ENCODE data around the gene PPP2R2C. TPM values are rescaled to one million over a fixed set of nuclear protein-coding genes. Genes with fewer than 3 reads are reported as not detected.

Gene PPP2R2C
- total RNA-seq, 2 donors from 2014 or later = 0.05 to 0.35 TPM

GRCh38 chr4:6453688-6453990 is 18.8 kb downstream of the PPP2R2C start:
- intact Hi-C loops (cut with DNase I) = no loop called here
- Histone ChIP-seq H3K27ac (no peak overlapping the region), H3K36me3 (no peaks in the 10 kb centered on the region), H3K9ac (ENCODE audit: low read depth in 2 of 2, low read length in 2 of 2) (no peak overlapping the region), H3K27me3 (no peaks in the 10 kb centered on the region), H3K4me3 (no peak overlapping the region), H3K4me1 (no peaks in the 10 kb centered on the region), H3K9me3 (no peaks in the 10 kb centered on the region)
- DNase-seq = no peak
- TF ChIP-seq, protein P1, sequence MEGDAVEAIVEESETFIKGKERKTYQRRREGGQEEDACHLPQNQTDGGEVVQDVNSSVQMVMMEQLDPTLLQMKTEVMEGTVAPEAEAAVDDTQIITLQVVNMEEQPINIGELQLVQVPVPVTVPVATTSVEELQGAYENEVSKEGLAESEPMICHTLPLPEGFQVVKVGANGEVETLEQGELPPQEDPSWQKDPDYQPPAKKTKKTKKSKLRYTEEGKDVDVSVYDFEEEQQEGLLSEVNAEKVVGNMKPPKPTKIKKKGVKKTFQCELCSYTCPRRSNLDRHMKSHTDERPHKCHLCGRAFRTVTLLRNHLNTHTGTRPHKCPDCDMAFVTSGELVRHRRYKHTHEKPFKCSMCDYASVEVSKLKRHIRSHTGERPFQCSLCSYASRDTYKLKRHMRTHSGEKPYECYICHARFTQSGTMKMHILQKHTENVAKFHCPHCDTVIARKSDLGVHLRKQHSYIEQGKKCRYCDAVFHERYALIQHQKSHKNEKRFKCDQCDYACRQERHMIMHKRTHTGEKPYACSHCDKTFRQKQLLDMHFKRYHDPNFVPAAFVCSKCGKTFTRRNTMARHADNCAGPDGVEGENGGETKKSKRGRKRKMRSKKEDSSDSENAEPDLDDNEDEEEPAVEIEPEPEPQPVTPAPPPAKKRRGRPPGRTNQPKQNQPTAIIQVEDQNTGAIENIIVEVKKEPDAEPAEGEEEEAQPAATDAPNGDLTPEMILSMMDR (IDR thresholded peaks at IDR 0.05) = no peak

DNA sequence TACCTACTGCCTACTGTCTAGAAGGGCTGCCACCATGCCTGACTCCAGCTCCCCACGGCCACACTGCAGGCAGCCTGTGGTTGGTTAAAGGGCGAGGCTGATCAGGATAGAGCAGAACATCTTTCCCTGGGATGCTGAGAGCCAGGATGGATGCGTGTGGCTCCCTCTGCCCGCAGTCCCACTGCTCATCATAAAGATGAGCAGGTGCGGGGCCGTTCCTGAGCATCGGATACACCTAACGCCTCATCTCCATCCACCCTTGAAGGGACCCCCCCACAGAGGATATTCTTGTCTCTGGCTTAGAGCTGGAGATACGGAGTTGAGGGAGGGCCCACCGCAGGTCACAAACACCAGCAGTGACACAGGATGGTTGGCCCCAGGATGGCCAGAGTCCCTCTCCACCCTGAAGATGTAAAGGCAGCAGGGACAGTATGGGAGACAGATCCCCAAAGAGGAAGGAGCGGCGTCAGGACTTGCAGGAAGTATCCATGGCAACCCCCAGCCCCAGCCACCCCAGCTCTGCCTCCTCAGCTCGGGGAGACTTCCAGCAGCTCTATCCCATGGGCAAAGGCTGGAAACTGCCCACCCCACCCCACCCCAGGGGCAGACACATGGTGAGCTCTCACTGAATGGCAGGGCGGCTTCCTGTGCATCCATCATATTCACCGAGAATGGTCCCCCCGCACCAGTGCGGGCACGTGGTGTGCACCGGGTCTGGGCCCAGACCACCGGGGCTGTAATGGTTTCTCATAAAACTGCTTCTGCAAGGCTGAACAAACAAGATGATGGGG is 19.3 kb downstream of the PPP2R2C start:
- H3K4me3 ChIP-seq = no peak overlapping the region
- TF ChIP-seq, protein P1 (IDR thresholded peaks at IDR 0.05) = no peak
- no peak for DNase-seq
- H3K27ac ChIP-seq = no peak overlapping the region
- no peaks in the 10 kb centered on the region for H3K4me1 ChIP-seq
- H3K27me3 ChIP-seq = no peaks in the 10 kb centered on the region
- no peaks in the 10 kb centered on the region for H3K36me3 ChIP-seq
- H3K9ac ChIP-seq (ENCODE audit: low read depth in 2 of 2, low read length in 2 of 2) = no peak overlapping the region
- intact Hi-C loops (cut with DNase I) = no loop called here
- H3K9me3 ChIP-seq = no peaks in the 10 kb centered on the region

DNA sequence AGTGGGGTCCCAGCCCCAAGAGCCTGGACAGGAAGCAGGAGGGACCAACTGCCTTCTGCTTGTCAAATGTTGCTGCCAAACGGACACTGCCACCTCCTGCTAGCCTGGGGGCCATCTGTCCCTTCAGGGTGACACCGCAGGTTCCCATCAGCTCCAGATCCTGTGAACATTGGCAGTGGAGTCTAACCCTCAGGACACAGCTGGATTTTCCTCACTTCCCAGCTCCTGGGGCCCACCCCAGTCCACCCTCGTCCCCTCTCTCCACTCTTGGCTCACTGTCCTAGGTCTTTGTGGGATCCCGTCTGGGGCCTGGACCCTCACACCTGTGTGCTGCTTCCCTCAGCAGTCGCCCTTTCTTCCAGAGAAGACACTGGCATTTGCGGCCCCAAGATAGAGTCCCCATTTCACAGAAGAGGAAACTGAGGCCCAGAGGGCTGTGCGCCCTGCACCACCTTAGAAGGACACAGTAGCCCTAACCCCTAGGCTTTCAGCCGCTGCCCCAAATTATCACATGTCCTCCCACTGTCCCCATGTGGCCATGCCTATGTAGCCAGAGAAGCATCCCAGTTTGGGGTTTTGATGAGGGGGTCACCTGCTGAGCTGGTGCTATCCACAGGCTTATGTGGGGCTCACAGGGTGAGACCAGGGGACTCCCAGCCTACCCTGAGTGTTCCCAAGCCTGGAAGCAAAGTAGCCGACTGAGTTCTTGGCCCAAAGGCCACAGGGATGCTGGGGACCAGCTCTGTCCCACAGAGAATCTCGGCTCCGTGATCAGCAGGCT is 20.1 kb downstream of the PPP2R2C start:
- TF ChIP-seq, protein P1 (IDR thresholded peaks at IDR 0.05) = no peak
- H3K27ac ChIP-seq = no peak overlapping the region

DNA sequence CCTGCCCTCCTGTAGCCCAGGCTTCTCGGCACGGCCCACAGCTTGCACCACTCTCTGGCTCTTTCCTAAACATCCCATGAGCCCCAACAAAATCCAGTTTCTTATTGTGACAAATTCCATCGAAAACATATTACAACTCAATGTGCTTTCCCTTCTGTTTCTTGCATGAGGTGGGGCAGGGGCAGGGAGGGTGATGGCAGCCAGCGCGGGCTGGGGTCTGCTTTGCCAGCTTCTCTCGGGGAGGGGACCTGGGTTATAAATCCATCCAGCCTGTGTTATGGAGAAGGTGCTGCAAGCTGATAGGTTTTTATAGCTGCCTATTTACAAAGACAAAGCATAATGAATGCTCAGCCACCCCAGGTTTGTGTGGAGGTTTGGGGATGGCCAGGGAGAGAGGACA is 21.1 kb downstream of the PPP2R2C start:
- Histone ChIP-seq H3K9me3 (no peaks in the 10 kb centered on the region), H3K4me1 (no peaks in the 10 kb centered on the region), H3K27me3 (no peaks in the 10 kb centered on the region), H3K27ac (no peak overlapping the region), H3K9ac (ENCODE audit: low read depth in 2 of 2, low read length in 2 of 2) (no peak overlapping the region), H3K36me3 (no peaks in the 10 kb centered on the region), H3K4me3 (no peak overlapping the region)
- DNase-seq = no peak
- intact Hi-C loops (cut with DNase I) = no loop called here
- TF ChIP-seq, protein P1 (IDR thresholded peaks at IDR 0.05) = no peak

More for the DNA sequence above, 20.1 kb downstream of the PPP2R2C start:
- Histone ChIP-seq H3K27me3 (no peaks in the 10 kb centered on the region), H3K4me1 (no peaks in the 10 kb centered on the region), H3K9me3 (no peaks in the 10 kb centered on the region), H3K36me3 (no peaks in the 10 kb centered on the region), H3K9ac (ENCODE audit: low read depth in 2 of 2, low read length in 2 of 2) (no peak overlapping the region), H3K4me3 (no peak overlapping the region)
- intact Hi-C loops (cut with DNase I) = no loop called here
- DNase-seq = no peak

- Histone ChIP-seq H3K27ac (no peak overlapping the region), H3K4me1 (no peaks in the 10 kb centered on the region), H3K9ac (ENCODE audit: low read depth in 2 of 2, low read length in 2 of 2) (no peak overlapping the region), H3K9me3 (no peaks in the 10 kb centered on the region), H3K4me3 (no peak overlapping the region), H3K36me3 (no peaks in the 10 kb centered on the region), H3K27me3 (no peaks in the 10 kb centered on the region)
- intact Hi-C loops (cut with DNase I) = no loop called here
- TF ChIP-seq, protein P1 (IDR thresholded peaks at IDR 0.05) = no peak
- DNase-seq = no peak
Measured at GRCh38 chr4:6450709-6451108, 21.7 kb downstream of the PPP2R2C start.
